Suprapubic skin (tissue), 4 donors: ENCODE data around the gene GAK. TPM values are rescaled to one million over a fixed set of nuclear protein-coding genes. Genes with fewer than 3 reads are reported as not detected.

ENCODE experiments used
- DNase-seq, 2 donors: peaks; one replicate each; pipeline ENCODE4 v3.0.0-alpha.2; 2019; ENCODE audit warnings: low spot score in 2 of 2
- H3K27ac ChIP-seq: fragments of 200-600 bp; sonication (generic); one replicate; pipeline ENCODE4 v1.5.1; 2019
- H3K27me3 ChIP-seq: fragments of 200-600 bp; sonication (generic); one replicate; pipeline ENCODE4 v1.5.1; 2019
- H3K36me3 ChIP-seq: fragments of 200-600 bp; sonication (generic); one replicate; pipeline ENCODE4 v1.5.1; 2019
- H3K4me1 ChIP-seq: fragments of 200-600 bp; sonication (generic); one replicate; pipeline ENCODE4 v1.5.1; 2019
- H3K4me3 ChIP-seq: fragments of 200-600 bp; sonication (generic); one replicate; pipeline ENCODE4 v1.5.1; 2019; ENCODE audit warnings: mild to moderate bottlenecking
- H3K9me3 ChIP-seq: fragments of 200-600 bp; sonication (generic); one replicate; pipeline ENCODE4 v1.5.1; 2019
- EP300 ChIP-seq: sonication (generic); formaldehyde crosslinking; IDR thresholded peaks from one replicate; pipeline ENCODE4 v1.6.1; 2017; ENCODE audit warnings: antibody characterized with exemption
- POLR2A ChIP-seq, 2 donors: fragments of 450-650 bp; IDR thresholded peaks; one replicate each; pipeline ENCODE4 v1.6.1; 2017; ENCODE audit warnings: antibody characterized with exemption in 2 of 2, mild to moderate bottlenecking in 2 of 2, moderate library complexity in 2 of 2
- POLR2AphosphoS5 ChIP-seq, 3 donors: sonication (generic); formaldehyde crosslinking; IDR thresholded peaks; one replicate each; pipeline ENCODE4 v1.6.1; 2017; ENCODE audit warnings: antibody characterized with exemption in 3 of 3
- WGBS: methylation state at CpG from one replicate; pipeline ENCODE4 v1.1.5; 2018; 5-methylcytosine and 5-hydroxymethylcytosine counted together
- total RNA-seq, 4 donors: library from RNA; depleted of rRNA; stranded (reverse); fragments of >200 nt; gene quantifications; one replicate each; pipeline ENCODE4 v1.1.0, GENCODE V29; 2016
- TF ChIP-seq, protein P1 (sequence below), 2 donors: fragments of 200-600 bp in 1 of 2; fragments of 450-650 bp in 1 of 2; sonication (generic) in 1 of 2; IDR thresholded peaks; one replicate each; pipeline ENCODE4 v1.5.1; 2016 to 2019; ENCODE audit warnings: antibody characterized with exemption in 2 of 2, mild to moderate bottlenecking in 1 of 2, moderate library complexity in 1 of 2

The GAK gene
- total RNA-seq, 4 donors from 2014 or later = 108 to 166 (median 132) TPM

DNA sequence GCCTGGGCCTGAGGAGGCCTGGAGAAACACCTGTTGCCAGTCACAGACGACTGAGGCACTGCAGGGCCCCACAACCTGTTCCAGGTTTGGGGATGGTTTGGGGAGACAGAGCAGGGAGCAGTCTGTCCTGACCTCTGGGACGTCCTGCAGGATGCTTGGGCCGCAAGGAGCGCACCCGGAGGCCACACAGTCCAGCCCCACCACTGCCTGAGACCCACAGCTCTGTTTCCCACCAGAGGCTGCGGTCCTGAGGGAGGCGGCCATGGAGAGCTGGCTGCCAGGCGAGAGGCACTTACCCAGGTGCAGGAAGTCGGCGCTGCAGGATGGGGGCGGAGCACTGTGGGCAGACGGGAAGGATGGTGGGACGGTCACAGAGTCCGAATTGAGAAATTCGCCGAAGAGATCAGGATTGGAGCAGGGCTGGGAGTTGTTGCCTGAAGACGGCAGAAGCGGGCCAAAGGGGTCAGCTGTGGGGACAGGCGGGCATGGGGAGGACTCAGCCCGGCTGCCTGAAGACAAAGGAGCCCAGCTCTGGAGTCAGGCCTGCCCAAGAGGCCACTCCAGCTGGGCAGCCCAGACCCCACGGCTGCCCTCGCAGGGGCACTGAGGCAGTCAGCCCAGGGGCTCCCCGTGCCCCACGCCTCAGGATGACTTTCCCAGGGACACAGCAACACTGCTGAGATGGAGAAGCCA, 65.9 kb downstream of the GAK start:
- no peak overlapping the region for H3K4me3 ChIP-seq
- no peak overlapping the region for H3K27ac ChIP-seq
- no peaks in the 10 kb centered on the region for H3K4me1 ChIP-seq
- no peak for TF ChIP-seq POLR2A (IDR thresholded peaks at IDR 0.05)
- no peak for TF ChIP-seq EP300
- TF ChIP-seq, protein P1, sequence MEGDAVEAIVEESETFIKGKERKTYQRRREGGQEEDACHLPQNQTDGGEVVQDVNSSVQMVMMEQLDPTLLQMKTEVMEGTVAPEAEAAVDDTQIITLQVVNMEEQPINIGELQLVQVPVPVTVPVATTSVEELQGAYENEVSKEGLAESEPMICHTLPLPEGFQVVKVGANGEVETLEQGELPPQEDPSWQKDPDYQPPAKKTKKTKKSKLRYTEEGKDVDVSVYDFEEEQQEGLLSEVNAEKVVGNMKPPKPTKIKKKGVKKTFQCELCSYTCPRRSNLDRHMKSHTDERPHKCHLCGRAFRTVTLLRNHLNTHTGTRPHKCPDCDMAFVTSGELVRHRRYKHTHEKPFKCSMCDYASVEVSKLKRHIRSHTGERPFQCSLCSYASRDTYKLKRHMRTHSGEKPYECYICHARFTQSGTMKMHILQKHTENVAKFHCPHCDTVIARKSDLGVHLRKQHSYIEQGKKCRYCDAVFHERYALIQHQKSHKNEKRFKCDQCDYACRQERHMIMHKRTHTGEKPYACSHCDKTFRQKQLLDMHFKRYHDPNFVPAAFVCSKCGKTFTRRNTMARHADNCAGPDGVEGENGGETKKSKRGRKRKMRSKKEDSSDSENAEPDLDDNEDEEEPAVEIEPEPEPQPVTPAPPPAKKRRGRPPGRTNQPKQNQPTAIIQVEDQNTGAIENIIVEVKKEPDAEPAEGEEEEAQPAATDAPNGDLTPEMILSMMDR (IDR thresholded peaks at IDR 0.05) = no peak
- no peak for TF ChIP-seq POLR2AphosphoS5 (IDR thresholded peaks at IDR 0.05)
- WGBS = 88% methylated on average over 18 of the region's 24 CpGs
- H3K27me3 ChIP-seq = no peaks in the 10 kb centered on the region
- DNase-seq = no peak
- no peaks in the 10 kb centered on the region for H3K9me3 ChIP-seq
- H3K36me3 ChIP-seq = peaks cover 95% of the 10 kb centered on the region

DNA sequence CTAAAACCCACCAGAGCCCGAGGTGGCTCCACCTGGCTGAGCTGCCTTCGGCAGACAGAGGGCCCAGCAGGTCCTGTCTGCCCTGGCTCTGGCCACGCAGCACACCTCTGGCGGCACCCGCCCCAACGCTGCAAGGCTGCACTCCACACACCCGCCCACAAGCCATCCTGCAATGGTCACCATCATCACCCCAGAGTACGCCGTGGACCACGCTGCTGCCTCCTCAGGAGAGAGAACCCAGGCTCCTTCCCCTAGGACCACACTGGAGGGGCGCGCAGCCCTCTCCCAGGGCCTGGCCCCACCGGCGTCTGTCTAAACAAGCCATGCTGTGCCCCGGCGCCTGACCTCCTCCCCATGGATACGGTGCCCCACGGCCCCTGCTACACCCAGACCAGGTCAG, 66.5 kb downstream of the GAK start:
- Histone ChIP-seq H3K4me1 (no peaks in the 10 kb centered on the region), H3K27me3 (no peaks in the 10 kb centered on the region), H3K27ac (no peak overlapping the region), H3K36me3 (peaks cover 95% of the 10 kb centered on the region), H3K9me3 (no peaks in the 10 kb centered on the region), H3K4me3 (no peak overlapping the region)
- TF ChIP-seq, protein P1 (IDR thresholded peaks at IDR 0.05) = no peak
- TF ChIP-seq EP300 = no peak
- TF ChIP-seq POLR2A (IDR thresholded peaks at IDR 0.05) = no peak
- TF ChIP-seq POLR2AphosphoS5 (IDR thresholded peaks at IDR 0.05) = no peak
- WGBS = 93% methylated on average over 16 of the region's 18 CpGs
- DNase-seq = no peak

DNA sequence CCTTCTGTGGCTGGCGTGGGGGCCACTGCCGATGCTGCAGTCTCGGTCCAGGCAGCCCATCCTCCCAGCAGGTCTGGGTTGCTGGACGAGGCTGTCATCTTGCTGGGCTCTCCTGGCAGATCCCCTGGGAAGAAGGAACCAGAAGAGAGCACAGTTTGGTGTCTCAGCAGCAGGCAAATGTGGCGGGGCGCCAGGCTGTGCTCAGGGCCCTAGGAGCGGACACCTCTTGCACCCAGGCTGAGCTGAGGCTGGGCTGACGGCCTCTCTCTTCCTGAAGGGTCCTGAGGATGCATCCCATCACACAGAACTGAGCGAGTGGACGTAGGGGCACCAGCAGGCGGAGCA, 67.0 kb downstream of the GAK start:
- no peak overlapping the region for H3K4me3 ChIP-seq
- WGBS = 85% methylated on average over 4 of the region's 11 CpGs
- H3K27me3 ChIP-seq = no peaks in the 10 kb centered on the region
- no peak for DNase-seq
- TF ChIP-seq, protein P1 (IDR thresholded peaks at IDR 0.05) = no peak
- TF ChIP-seq POLR2AphosphoS5 (IDR thresholded peaks at IDR 0.05) = no peak
- no peak for TF ChIP-seq EP300
- TF ChIP-seq POLR2A (IDR thresholded peaks at IDR 0.05) = no peak
- no peak overlapping the region for H3K27ac ChIP-seq
- peaks cover 95% of the 10 kb centered on the region for H3K36me3 ChIP-seq
- H3K9me3 ChIP-seq = no peaks in the 10 kb centered on the region
- no peaks in the 10 kb centered on the region for H3K4me1 ChIP-seq

DNA sequence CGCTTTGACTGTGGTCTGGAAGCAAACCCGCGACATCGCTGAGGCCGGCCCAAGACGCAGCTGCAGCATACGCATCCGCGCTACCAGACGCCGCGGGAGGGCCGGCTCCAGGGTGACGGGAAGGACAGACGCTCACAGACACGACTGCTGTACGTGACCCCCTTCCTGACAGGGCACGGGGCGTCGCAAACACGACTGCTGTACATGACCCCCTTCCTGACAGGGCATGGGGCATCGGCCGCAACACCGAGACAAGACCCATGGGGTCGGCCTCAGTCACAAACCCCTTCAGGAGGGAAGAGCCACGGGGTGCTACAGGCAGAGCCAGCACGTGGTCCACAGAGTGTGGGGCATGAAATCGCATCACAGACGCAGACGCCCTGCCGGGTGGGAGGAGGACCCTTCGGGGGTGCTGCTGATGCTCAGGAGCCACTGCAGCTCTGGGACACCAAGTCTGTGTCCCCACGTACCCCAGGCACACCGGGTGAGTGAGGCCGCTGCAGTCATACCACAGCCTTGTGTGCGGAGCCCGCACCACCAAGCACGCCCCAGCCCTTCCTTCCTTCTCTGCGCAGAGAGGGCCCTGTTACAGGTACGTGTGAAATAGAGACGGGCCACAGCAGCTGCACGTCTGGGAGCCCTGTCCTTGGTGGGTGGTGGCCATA, 67.5 kb downstream of the GAK start:
- TF ChIP-seq, protein P1 (IDR thresholded peaks at IDR 0.05) = no peak
- Histone ChIP-seq H3K27me3 (no peaks in the 10 kb centered on the region), H3K4me1 (no peaks in the 10 kb centered on the region), H3K27ac (no peak overlapping the region), H3K9me3 (no peaks in the 10 kb centered on the region), H3K36me3 (peaks cover 97% of the 10 kb centered on the region), H3K4me3 (no peak overlapping the region)
- WGBS = 91% methylated on average over 27 of the region's 42 CpGs
- DNase-seq = no peak

DNA sequence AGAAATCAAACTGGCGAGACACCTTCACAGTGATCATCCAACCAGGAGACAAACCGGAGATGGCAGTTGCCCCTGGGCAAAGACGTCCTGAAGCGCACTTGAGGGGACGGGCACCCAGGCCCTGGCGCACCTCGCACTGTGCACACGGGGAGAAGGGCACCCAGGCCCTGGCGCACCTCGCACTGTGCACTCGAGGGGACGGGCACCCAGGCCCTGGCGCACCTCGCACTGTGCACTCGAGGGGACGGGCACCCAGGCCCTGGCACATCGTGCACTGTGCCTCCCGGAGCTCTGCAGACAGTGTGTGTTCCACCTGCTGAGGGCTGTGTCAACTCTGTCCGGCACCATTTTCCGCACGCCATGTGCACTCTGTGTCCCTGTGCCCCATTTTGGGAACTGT, 71.6 kb downstream of the GAK start:
- Histone ChIP-seq H3K27me3 (no peaks in the 10 kb centered on the region), H3K4me1 (no peaks in the 10 kb centered on the region), H3K27ac (no peak overlapping the region), H3K36me3 (peaks cover 90% of the 10 kb centered on the region), H3K9me3 (no peaks in the 10 kb centered on the region), H3K4me3 (no peak overlapping the region)
- TF ChIP-seq, protein P1 (IDR thresholded peaks at IDR 0.05) = no peak
- TF ChIP-seq POLR2AphosphoS5 (IDR thresholded peaks at IDR 0.05) (no peak), EP300 (no peak), POLR2A (IDR thresholded peaks at IDR 0.05) (no peak)
- WGBS = 94% methylated on average over 14 of the region's 21 CpGs
- no peak for DNase-seq
